Activated T-cell treated with anti-CD3 and anti-CD28 coated beads for 48 hours (primary cell): ENCODE results near the gene ANKRD42.
"Not testable (repeated sequence)": the region's sequence is repeated elsewhere in the genome, so short reads cannot be mapped to it uniquely, and the experiment has no call there.

Source experiments
- DNase-seq: peaks from one replicate; pipeline ENCODE4 v3.0.0-alpha.2; 2020; ENCODE audit warnings: low read depth

ANKRD42 gene

GRCh38 chr11:83241291-83241946, 47.9 kb downstream of the ANKRD42 start:
- DNase-seq: no peak

- DNase-seq: no peak
Measured at GRCh38 chr11:83249445-83249844, 55.9 kb downstream of the ANKRD42 start.

- DNase-seq: no peak
Measured at GRCh38 chr11:83249972-83250593, 56.6 kb downstream of the ANKRD42 start.

GRCh38 chr11:83252266-83252665, 58.8 kb downstream of the ANKRD42 start:
- DNase-seq: no peak

DNA sequence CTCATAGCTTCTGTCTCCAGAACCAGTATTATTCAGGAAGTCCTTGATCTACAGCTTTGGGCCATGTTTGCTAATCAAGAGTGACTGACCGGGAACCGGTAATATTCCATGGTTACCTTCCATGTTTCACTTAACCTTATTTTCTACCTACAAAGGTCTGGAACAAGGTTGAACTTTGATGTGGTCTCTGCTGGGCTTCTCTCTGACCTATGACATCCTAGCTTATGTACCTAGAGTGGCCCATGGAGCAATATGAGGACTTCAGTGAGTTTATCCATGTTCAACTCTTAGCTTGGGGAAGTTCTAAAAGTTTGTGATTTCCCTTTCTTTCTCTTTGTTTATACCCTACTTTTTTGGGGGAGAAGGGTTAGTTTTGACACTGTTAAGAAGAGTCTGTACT, 59.4 kb downstream of the ANKRD42 start:
- no peak for DNase-seq

DNA sequence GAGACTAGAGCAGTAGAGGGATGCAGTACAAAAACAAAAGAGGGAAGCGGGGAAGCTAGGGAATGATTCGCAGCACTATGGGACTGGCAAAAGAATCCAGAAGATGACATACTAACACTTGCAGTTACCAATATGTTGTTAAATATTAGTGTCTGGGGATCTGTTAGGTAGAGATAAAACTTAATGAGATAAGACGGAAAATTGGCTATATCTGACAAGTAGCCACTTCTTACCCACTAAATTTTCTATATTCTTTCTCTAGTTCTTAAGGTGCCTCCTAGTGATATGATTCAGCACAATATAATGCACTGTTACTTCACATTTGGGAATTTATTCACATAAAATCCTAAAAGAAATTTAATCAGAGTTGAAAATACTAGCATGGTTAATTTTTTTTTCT, 61.9 kb downstream of the ANKRD42 start:
- no peak for DNase-seq

DNA sequence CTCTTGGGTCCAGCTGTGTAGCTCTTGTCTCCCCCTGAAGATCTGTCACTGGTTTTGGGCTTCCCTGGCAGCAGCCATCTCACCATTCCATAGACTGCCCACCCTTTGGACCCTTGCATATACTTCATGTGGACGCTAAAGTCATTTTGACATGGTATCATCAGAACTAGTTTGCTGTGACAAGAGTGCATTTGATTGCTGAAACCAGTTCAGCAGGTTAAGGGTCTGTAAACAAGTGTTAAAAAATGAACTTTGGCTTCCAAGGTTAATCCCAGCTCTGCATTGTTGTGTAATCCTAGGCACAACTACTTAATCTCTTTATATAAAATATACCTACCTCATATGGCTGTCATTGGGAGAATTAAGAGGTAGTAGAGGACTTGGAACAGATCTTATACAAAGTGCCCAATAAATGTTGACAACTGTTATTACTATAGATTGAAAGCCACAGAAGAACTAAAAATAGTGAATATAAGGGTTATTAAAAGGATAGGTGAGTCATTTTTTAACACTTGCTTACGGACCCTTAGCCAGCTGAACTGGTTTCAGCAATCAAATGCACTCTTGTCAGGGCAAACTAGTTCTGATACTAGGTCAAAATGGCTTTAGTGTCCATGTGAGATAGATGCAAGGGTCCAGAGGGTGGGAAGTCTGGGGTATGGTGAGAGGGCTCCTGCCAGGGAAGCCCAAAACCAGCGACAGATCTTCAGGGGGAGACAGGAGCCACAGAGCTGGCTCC, 63.3 kb downstream of the ANKRD42 start:
- no peak for DNase-seq

GRCh38 chr11:83257761-83258168, 64.3 kb downstream of the ANKRD42 start:
- DNase-seq: no peak

DNA sequence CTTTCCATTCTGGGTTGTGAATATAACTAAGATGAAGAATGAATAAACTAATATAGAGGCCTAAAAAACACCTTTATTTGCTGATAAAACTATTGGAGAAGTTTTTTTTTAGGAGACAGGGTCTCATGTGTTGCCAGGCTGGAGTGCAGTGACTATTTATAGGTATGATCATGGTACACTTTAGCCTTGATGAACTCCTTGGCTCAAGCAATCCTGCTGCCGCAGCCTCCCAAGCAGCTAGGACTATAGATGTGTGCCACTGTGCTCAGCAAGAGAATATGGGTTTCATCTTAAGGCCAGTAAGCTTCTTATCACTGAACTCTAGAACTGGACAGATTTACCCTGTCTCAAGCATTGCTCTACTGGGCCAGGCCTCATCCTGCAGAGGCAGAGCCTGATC, 66.0 kb downstream of the ANKRD42 start:
- DNase-seq: no peak

GRCh38 chr11:83265331-83265730, 71.8 kb downstream of the ANKRD42 start:
- no peak for DNase-seq

DNA sequence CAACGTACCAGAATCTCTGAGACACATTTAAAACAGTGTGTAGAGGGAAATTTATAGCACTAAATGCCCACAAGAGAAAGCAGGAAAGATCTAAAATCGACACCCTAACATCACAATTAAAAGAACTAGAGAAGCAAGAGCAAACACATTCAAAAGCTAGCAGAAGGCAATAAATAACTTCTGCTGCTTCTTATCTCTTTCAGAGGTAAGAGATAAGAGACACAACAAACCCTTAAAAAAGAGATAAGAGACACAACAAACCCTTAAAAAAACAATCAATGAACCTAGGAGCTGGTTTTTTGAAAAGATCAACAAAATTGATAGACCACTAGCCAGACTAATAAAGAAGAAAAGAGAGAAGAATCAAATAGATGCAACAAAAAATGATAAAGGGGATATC, 75.6 kb downstream of the ANKRD42 start:
- DNase-seq: not testable (repeated sequence)

GRCh38 chr11:83271734-83272133, 78.2 kb downstream of the ANKRD42 start:
- not testable (repeated sequence) for DNase-seq

- no peak for DNase-seq
Measured at GRCh38 chr11:83272627-83273026, 79.1 kb downstream of the ANKRD42 start.

DNA sequence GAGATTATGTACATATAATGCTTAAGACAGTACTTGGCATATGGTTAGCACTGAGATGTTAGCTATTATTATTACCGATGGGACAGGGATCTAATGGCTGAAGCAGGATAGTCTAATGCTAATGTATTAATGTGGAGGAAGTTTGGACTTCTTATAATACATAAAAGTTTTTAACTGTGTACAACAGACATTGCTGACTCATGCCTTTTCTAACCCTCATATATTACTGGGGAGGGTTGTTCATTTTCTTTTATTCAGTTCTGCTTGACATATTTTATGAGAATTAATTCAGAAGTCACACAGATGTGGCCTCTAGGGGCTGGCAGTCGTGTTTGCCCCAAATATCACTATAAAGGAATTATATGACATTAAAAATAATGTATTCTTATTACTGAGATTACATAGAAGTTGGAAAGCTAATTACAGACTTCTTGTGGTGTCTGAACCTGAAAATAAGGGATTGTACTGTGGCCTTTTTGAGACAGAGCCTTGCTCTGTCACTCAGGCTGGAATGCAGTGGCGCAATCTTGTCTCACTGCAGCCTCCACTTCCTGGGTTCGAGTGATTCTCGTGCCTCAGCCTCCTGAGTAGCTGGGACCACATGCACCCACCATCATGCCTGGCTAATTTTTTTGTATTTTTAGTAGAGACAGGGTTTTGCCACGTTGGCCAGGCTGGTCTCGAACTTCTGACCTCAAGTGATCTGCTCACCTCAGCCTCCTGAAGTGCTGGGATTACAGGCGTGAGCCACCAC, 82.6 kb downstream of the ANKRD42 start:
- DNase-seq: no peak

- DNase-seq: no peak
Measured at GRCh38 chr11:83278351-83278750, 84.8 kb downstream of the ANKRD42 start.

DNA sequence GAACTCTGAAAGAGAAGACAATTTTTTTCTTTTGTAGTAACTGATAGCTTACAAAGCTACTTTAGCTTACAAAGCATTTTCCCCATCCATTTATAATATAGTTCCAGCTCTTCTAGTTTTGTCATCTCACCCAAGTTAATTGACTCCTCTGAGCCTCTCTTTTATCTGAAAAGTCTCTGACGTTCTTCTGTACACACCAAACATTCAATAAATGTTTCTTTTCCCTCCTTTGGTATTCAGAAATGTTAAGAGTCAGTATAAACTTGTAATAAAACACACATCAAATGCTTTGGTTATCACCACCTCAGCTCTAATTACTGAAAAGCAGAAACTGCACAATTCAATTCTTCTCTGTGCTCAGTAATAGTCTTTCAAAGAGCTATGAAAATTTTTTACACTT, 86.7 kb downstream of the ANKRD42 start:
- no peak for DNase-seq

DNA sequence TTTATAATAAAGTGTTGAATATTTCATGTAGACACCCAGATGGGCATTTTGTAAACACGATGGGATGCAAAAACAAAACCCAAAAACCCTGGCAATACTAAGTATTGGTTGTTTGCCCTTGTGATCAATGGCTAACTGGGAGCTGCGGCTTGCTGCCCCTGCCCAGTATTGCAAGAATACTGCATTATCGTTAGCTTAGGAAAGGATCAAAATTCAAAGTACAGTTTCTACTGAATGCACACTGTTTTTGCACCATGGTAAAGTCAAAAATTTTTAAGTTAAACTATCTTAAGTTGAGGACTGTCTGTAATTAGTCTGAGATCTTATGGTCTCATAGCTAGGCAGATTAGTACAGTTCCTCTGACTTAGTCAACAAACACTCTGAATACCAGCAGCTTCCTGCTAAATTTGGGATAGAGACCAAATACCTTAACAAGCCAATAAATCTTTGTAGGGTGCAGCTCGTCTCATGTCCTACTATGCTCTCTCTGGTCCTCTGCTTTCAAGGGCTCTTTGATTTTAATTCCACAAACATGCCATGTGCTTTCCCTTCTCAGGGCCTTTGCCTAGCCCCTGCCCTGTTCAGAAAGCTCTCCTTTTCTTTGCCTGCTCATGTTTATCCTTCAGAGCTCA, 88.7 kb downstream of the ANKRD42 start:
- DNase-seq: no peak

DNA sequence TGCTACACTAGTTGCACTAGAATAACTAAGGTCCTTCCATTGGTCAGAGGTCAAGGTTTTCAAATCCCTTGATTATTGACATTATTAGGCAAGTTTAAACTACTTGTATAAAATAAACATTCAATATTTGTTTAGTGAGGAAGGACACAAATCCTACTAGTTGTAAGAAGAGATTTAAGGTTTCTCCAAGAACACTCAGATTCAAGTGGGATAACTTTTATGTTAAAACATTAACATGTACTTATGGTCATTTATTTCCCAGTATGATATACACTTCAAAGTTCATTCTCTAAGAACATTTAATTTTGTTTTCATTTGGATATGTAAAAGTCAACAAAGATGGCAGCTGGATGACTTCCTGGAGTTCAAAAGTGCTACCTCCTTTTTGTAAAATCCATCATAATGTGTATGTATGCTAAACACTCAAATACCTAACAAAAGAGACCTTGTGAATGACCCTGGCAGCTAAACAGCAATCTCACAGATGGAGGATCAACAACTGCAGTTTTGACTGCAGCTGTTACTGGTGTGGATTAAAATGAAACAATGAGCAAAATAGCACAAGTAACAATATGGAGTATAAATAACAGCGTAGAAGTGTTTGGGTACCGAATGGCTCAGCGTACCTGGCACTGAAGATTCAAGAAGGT, 91.1 kb downstream of the ANKRD42 start:
- no peak for DNase-seq

DNA sequence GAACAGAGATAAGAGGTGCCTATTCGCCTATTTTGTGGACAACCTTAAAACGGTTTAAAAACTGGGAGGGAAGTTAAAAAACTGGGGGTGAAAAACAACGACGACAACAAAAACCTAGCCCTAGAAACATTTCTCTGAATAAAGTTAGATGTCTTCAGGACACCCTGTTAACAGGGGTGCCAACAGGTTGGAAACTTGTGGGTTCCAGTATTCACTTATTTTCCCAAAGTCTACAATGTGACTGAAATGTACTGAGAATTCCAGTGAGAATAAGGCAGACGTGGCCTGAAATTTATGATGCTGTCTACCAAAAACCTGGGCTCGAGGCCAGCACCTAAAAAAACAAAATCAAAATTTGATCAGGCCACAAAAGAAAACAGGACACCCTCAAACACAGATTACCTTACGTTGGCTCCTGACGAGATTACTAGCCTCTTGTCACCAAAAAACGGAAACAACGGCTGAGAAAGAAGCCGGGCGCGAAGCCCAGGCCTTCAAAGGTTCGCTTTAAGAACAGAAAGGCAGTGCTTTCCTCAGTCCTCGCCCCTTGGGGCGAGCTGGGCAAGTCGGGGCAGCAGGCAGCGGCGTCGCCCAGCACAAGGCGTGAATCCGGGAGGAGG, 91.7 kb downstream of the ANKRD42 start:
- DNase-seq: no peak

DNA sequence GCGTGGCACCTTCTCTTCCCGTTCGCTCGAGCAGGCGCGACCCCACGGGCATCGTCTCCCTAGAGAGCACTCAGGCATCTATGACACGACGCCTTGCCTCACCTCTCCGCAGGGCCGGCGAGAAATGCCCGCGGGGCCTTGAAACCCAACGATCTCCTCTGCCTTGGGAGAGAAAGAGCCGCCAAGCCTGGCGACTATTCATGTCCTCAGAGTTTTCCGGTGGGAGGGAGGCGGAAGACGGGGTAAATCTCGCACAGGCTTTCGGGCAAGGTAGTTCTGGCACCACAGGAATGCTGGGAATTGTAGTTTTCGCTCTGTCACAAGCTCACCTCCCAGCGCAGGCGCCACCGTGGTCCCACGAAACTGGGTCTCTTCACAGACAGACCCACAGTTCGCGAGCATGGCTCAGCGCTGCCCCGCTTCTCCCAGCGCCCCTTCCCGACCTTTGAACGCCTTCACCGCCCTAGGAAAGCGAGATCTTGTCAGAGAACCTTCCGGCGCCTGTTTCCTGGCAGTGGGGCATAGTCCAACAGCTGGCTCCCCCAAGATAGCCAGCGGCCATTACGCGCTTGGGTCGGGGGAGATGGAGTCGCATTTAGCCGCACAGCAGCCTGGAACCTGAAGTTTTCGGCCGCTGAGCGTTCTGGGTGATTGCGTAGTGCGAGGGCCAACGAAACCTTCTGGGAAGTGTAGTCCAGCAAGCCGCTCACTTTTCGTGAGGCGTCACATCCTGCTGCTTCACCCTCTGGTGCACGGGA, 92.4 kb downstream of the ANKRD42 start, which contains the start of gene CCDC90B:
Gene CCDC90B, minus strand, starts transcription at position 597 of the 758 bp plus-strand sequence. Its CDS starts 395 bp downstream, at position 202.
- peak; percentile 86 for DNase-seq
